Measurements from ENCODE around the gene ZEB2. TPM values are rescaled to one million over a fixed set of nuclear protein-coding genes. Genes with fewer than 3 reads are reported as not detected.

Gene ZEB2
- total and polyA plus RNA-seq, 10 of the 15 experiments (the other 5 are each of a cell fraction or from before 2014, with no cell fraction given): 0.14 to 3.2 (median 0.84) TPM

DNA sequence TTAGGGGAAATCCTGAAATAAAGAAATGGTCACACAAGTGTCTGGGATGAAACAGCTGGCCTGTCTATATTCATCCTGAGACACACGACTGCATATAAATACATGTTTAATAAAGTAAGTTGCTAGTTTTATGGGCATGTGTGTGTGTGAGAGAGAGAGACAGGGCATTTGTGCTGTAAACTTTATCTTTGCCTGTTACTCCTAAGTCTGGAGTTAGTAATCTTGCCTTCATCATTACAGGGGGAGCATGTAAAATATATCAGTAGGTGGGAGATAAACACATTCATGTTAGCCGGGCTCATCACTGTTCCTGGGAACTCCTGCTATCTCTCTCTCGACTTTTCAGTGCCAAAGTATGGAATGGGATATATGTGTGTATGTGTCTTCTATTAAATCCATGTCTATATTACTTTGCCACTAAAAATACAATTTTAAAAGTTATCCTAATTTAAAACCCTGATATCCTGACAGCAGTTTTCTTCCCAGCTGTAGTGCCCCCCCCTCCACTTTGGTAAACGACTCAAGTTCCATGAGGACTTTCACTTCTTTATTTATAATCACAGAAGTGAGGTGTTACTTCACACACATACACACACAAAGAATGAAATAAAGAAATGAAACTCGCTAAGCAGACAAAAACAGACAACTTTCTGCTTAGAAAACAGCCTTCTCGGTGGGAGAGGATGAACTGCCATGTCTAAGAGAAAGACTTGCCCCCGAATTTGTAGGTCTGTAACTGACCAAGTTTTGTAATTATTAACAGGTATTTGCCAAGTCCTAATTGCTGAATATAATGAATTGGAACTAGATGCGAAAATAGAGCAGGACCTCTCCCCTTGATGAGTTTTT is 947 bp downstream of the ZEB2 start:
- peak overlapping the region; percentile 68 for H3K4me2 ChIP-seq (ENCODE audit: control insufficient read depth, insufficient read depth)
- no peak overlapping the region for H3K27ac ChIP-seq (ENCODE audit: control insufficient read depth, insufficient read depth)
- FAIRE-seq (no peak), DNase-seq (ENCODE audit: low read depth, low spot score) (peak; percentile 41), ATAC-seq (peak; percentile 76)
- intact Hi-C loops (cut with micrococcal nuclease; ENCODE audit: unreplicated experiment): loop anchor here (10.0 kb wide), 1 partner anchor 354 kb away; no protein-coding TSS in a partner anchor
- H2AFZ ChIP-seq (ENCODE audit: control insufficient read depth, low read depth, low read length): no peak overlapping the region
- SMC1A ChIA-PET (ENCODE audit: uncharacterized antibody, unreplicated experiment): interaction anchor here (0.6 to 2.0 kb wide), 6 partner anchors 10 to 451 kb away, joined by 3 to 5 read pairs (median 4); no protein-coding TSS in a partner anchor
- peak overlapping the region; percentile 54; the same call in 1 of the 2 replicates for H3K4me3 ChIP-seq
- H3K9ac ChIP-seq (ENCODE audit: control insufficient read depth, insufficient read depth, low read length): no peak overlapping the region
- in situ Hi-C loops (cut with MboI): no loop called here
- H4K20me1 ChIP-seq (ENCODE audit: control insufficient read depth, insufficient read depth): no peaks in the 10 kb centered on the region
- under 1% methylated on average over 8 of the region's 8 CpGs for WGBS (ENCODE audit: insufficient coverage, insufficient replicate concordance, low lambda C conversion rate, missing lambda C conversion rate)
- H3K4me1 ChIP-seq (ENCODE audit: control insufficient read depth, insufficient read depth, low read length): peaks cover 18% of the 10 kb centered on the region; the same call in 1 of the 2 replicates
- RAD21 ChIA-PET (ENCODE audit: unreplicated experiment): no interaction called here
- no peaks in the 10 kb centered on the region for H3K36me3 ChIP-seq (ENCODE audit: control insufficient read depth in 2 of 2, insufficient read depth in 2 of 2, low read length in 1 of 2)
- POLR2A ChIA-PET: no interaction called here
- BruUV-seq (replicated peaks): no TSS peak
- no peaks in the 10 kb centered on the region for H3K79me2 ChIP-seq (ENCODE audit: control insufficient read depth, insufficient read depth, low read length)
- CTCF ChIA-PET: interaction anchor here (0.6 kb wide), 1 partner anchor 13 kb away, joined by 3 read pairs; no protein-coding TSS in a partner anchor
- no peaks in the 10 kb centered on the region for H3K9me3 ChIP-seq (replicated peaks; ENCODE audit: control insufficient read depth, insufficient read depth, low read length)
- H3K27me3 ChIP-seq (replicated peaks in 1 of 2; ENCODE audit: control insufficient read depth in 2 of 2, insufficient read depth in 2 of 2, low read length in 1 of 2): peaks cover 18 to 35% of the 10 kb centered on the region in 2 experiments
- TF ChIP-seq TCF3 (IDR thresholded peaks at IDR 0.05; ENCODE audit: borderline replicate concordance, insufficient read depth, low read depth, low read length) (no peak), NRF1 (conservative IDR thresholded peaks at IDR 0.05; ENCODE audit: low read depth, low read length) (no peak), CBX5 (IDR thresholded peaks at IDR 0.05; ENCODE audit: low read depth) (no peak), ZZZ3 (IDR thresholded peaks at IDR 0.05; ENCODE audit: control insufficient read depth, insufficient read length, low read depth) (no peak), NFXL1 (IDR thresholded peaks at IDR 0.05; ENCODE audit: borderline replicate concordance) (no peak), CHD1 (IDR thresholded peaks at IDR 0.05; ENCODE audit: low read depth, low read length) (no peak), SUZ12 (IDR thresholded peaks at IDR 0.05; ENCODE audit: unreplicated experiment) (no peak), KLF5 (IDR thresholded peaks at IDR 0.05; ENCODE audit: partially characterized antibody) (no peak), IKZF1 (conservative IDR thresholded peaks at IDR 0.05) (peak; percentile 75), CHD2 (IDR thresholded peaks at IDR 0.05; ENCODE audit: borderline replicate concordance, low read depth, low read length) (peak; percentile 37; the same call in 1 of the 2 replicates), POLR2AphosphoS2 (IDR thresholded peaks at IDR 0.05; ENCODE audit: low read depth, low read length) (no peak), ZNF622 (IDR thresholded peaks at IDR 0.05) (no peak), DPF2 (IDR thresholded peaks at IDR 0.05) (peak; percentile 84; the same call in 1 of the 2 replicates)
- TF ChIP-seq, protein P1, sequence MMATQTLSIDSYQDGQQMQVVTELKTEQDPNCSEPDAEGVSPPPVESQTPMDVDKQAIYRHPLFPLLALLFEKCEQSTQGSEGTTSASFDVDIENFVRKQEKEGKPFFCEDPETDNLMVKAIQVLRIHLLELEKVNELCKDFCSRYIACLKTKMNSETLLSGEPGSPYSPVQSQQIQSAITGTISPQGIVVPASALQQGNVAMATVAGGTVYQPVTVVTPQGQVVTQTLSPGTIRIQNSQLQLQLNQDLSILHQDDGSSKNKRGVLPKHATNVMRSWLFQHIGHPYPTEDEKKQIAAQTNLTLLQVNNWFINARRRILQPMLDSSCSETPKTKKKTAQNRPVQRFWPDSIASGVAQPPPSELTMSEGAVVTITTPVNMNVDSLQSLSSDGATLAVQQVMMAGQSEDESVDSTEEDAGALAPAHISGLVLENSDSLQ (IDR thresholded peaks at IDR 0.05): no peak
- TF ChIP-seq, protein P2, sequence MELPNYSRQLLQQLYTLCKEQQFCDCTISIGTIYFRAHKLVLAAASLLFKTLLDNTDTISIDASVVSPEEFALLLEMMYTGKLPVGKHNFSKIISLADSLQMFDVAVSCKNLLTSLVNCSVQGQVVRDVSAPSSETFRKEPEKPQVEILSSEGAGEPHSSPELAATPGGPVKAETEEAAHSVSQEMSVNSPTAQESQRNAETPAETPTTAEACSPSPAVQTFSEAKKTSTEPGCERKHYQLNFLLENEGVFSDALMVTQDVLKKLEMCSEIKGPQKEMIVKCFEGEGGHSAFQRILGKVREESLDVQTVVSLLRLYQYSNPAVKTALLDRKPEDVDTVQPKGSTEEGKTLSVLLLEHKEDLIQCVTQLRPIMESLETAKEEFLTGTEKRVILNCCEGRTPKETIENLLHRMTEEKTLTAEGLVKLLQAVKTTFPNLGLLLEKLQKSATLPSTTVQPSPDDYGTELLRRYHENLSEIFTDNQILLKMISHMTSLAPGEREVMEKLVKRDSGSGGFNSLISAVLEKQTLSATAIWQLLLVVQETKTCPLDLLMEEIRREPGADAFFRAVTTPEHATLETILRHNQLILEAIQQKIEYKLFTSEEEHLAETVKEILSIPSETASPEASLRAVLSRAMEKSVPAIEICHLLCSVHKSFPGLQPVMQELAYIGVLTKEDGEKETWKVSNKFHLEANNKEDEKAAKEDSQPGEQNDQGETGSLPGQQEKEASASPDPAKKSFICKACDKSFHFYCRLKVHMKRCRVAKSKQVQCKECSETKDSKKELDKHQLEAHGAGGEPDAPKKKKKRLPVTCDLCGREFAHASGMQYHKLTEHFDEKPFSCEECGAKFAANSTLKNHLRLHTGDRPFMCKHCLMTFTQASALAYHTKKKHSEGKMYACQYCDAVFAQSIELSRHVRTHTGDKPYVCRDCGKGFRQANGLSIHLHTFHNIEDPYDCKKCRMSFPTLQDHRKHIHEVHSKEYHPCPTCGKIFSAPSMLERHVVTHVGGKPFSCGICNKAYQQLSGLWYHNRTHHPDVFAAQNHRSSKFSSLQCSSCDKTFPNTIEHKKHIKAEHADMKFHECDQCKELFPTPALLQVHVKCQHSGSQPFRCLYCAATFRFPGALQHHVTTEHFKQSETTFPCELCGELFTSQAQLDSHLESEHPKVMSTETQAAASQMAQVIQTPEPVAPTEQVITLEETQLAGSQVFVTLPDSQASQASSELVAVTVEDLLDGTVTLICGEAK (IDR thresholded peaks at IDR 0.05; ENCODE audit: borderline replicate concordance): no peak
- TF ChIP-seq, protein P3, sequence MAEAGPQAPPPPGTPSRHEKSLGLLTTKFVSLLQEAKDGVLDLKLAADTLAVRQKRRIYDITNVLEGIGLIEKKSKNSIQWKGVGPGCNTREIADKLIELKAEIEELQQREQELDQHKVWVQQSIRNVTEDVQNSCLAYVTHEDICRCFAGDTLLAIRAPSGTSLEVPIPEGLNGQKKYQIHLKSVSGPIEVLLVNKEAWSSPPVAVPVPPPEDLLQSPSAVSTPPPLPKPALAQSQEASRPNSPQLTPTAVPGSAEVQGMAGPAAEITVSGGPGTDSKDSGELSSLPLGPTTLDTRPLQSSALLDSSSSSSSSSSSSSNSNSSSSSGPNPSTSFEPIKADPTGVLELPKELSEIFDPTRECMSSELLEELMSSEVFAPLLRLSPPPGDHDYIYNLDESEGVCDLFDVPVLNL (IDR thresholded peaks at IDR 0.05; ENCODE audit: low read depth, low read length): no peak

Measured in GM12878 (cell line).